HEK293 (cell line): ENCODE results near the gene EVL.

Source experiments
- OVOL3 ChIP-seq: fragments of 450-650 bp; formaldehyde crosslinking; IDR thresholded peaks from 2 replicates; pipeline ENCODE4 v1.5.1; 2016; ENCODE audit warnings: missing biosample characterization, missing genetic modification characterization
- SCRT2 ChIP-seq: fragments of 450-650 bp; formaldehyde crosslinking; IDR thresholded peaks from 2 replicates; pipeline ENCODE4 v1.5.1; 2016; ENCODE audit warnings: missing biosample characterization, missing genetic modification characterization
- SP2 ChIP-seq: fragments of 450-650 bp; formaldehyde crosslinking; IDR thresholded peaks from 2 replicates; pipeline ENCODE4 v1.5.1; 2016; ENCODE audit warnings: missing biosample characterization, missing genetic modification characterization
- YY2 ChIP-seq: fragments of 450-650 bp; formaldehyde crosslinking; IDR thresholded peaks from 2 replicates; pipeline ENCODE4 v1.5.1; 2016; ENCODE audit warnings: missing biosample characterization, missing genetic modification characterization
- ZBTB17 ChIP-seq: fragments of 450-650 bp; formaldehyde crosslinking; IDR thresholded peaks from 2 replicates; pipeline ENCODE4 v1.5.1; 2016; ENCODE audit warnings: missing biosample characterization, missing genetic modification characterization
- ZBTB21 ChIP-seq: fragments of 450-650 bp; formaldehyde crosslinking; IDR thresholded peaks from 2 replicates; pipeline ENCODE4 v1.5.1; 2017; ENCODE audit warnings: missing biosample characterization, missing genetic modification characterization
- ZNF155 ChIP-seq: fragments of 450-650 bp; formaldehyde crosslinking; IDR thresholded peaks from 2 replicates; pipeline ENCODE4 v1.5.1; 2016; ENCODE audit warnings: missing biosample characterization, missing genetic modification characterization
- ZNF24 ChIP-seq: fragments of 450-650 bp; formaldehyde crosslinking; IDR thresholded peaks from 2 replicates; pipeline ENCODE4 v1.5.1; 2016; ENCODE audit warnings: missing biosample characterization, missing genetic modification characterization
- ZNF292 ChIP-seq: fragments of 450-650 bp; formaldehyde crosslinking; IDR thresholded peaks from 2 replicates; pipeline ENCODE4 v1.5.1; 2016; ENCODE audit warnings: low read depth, missing biosample characterization, missing genetic modification characterization, borderline replicate concordance
- ZNF398 ChIP-seq: fragments of 450-650 bp; formaldehyde crosslinking; IDR thresholded peaks from 2 replicates; pipeline ENCODE4 v1.5.1; 2017; ENCODE audit warnings: missing biosample characterization, missing genetic modification characterization
- TF ChIP-seq, protein P1 (sequence below): fragments of 450-650 bp; formaldehyde crosslinking; IDR thresholded peaks from 2 replicates; pipeline ENCODE4 v1.5.1; 2016; ENCODE audit warnings: missing biosample characterization, missing genetic modification characterization
- TF ChIP-seq, protein P2 (sequence below): fragments of 450-650 bp; formaldehyde crosslinking; IDR thresholded peaks from 2 replicates; pipeline ENCODE4 v1.5.1; 2017; ENCODE audit warnings: missing biosample characterization, missing genetic modification characterization
- TF ChIP-seq, protein P3 (sequence below): fragments of 450-650 bp; formaldehyde crosslinking; IDR thresholded peaks from 2 replicates; pipeline ENCODE4 v1.5.1; 2016; ENCODE audit warnings: missing biosample characterization, missing genetic modification characterization

DNA sequence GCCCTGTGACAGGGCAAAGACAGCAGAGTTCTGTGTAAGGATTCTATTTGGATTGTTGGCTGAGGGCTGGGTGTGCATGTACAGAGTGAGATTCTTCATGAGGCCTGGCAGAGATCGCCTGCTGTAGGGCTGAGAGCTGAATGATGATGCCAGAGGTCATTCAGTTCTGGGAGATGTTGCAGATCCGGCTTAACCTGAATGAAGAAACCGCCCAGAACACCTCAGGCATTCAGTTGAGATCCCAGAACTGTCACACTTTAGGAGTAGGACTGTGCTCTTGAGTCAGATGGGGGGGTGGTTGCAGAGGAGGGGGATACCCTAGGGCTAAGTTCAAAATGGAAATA lies 5.8 kb upstream of the EVL start:
- no peak for TF ChIP-seq OVOL3 (tag by site-specific recombination)
- TF ChIP-seq ZNF24 (tag by site-specific recombination), result no peak
- TF ChIP-seq, protein P1, sequence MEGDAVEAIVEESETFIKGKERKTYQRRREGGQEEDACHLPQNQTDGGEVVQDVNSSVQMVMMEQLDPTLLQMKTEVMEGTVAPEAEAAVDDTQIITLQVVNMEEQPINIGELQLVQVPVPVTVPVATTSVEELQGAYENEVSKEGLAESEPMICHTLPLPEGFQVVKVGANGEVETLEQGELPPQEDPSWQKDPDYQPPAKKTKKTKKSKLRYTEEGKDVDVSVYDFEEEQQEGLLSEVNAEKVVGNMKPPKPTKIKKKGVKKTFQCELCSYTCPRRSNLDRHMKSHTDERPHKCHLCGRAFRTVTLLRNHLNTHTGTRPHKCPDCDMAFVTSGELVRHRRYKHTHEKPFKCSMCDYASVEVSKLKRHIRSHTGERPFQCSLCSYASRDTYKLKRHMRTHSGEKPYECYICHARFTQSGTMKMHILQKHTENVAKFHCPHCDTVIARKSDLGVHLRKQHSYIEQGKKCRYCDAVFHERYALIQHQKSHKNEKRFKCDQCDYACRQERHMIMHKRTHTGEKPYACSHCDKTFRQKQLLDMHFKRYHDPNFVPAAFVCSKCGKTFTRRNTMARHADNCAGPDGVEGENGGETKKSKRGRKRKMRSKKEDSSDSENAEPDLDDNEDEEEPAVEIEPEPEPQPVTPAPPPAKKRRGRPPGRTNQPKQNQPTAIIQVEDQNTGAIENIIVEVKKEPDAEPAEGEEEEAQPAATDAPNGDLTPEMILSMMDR, result no peak
- TF ChIP-seq ZBTB17, result no peak
- no peak for TF ChIP-seq ZNF398 (tag by site-specific recombination)
- TF ChIP-seq ZBTB21 (tag by site-specific recombination), result no peak
- TF ChIP-seq YY2 (tag by site-specific recombination), result no peak
- TF ChIP-seq, protein P2, sequence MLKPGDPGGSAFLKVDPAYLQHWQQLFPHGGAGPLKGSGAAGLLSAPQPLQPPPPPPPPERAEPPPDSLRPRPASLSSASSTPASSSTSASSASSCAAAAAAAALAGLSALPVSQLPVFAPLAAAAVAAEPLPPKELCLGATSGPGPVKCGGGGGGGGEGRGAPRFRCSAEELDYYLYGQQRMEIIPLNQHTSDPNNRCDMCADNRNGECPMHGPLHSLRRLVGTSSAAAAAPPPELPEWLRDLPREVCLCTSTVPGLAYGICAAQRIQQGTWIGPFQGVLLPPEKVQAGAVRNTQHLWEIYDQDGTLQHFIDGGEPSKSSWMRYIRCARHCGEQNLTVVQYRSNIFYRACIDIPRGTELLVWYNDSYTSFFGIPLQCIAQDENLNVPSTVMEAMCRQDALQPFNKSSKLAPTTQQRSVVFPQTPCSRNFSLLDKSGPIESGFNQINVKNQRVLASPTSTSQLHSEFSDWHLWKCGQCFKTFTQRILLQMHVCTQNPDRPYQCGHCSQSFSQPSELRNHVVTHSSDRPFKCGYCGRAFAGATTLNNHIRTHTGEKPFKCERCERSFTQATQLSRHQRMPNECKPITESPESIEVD (tag by site-specific recombination), result no peak
- TF ChIP-seq SCRT2 (tag by site-specific recombination), result no peak
- TF ChIP-seq ZNF155 (tag by site-specific recombination), result no peak
- TF ChIP-seq ZNF292 (tag by site-specific recombination), result no peak
- TF ChIP-seq, protein P3, sequence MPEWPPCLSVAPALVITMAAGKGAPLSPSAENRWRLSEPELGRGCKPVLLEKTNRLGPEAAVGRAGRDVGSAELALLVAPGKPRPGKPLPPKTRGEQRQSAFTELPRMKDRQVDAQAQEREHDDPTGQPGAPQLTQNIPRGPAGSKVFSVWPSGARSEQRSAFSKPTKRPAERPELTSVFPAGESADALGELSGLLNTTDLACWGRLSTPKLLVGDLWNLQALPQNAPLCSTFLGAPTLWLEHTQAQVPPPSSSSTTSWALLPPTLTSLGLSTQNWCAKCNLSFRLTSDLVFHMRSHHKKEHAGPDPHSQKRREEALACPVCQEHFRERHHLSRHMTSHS (tag by site-specific recombination), result no peak
- no peak for TF ChIP-seq SP2 (tag by site-specific recombination)
